DMS153 treated with DMSO at 0.1 percent for 48 hours (cell line): ENCODE results near the gene STIM2.
"Not testable (repeated sequence)": the region's sequence is repeated elsewhere in the genome, so short reads cannot be mapped to it uniquely, and the experiment has no call there.

Source experiments
- DNase-seq: peaks from one replicate; lab custom pipeline; 2025; ENCODE audit not compliant: unreplicated experiment; lab: John Stamatoyannopoulos, UW

STIM2 gene

GRCh38 chr4:26947318-26947717, 86.7 kb downstream of the STIM2 start:
- no peak for DNase-seq

- no peak for DNase-seq
Measured at GRCh38 chr4:26950446-26950845, 89.8 kb downstream of the STIM2 start.

- no peak for DNase-seq
Measured at GRCh38 chr4:26952891-26953290, 92.2 kb downstream of the STIM2 start.

- no peak for DNase-seq
Measured at GRCh38 chr4:26953366-26953765, 92.7 kb downstream of the STIM2 start.

- DNase-seq, result no peak
Measured at GRCh38 chr4:26953770-26954423, 93.3 kb downstream of the STIM2 start.

GRCh38 chr4:26955241-26955640, 94.6 kb downstream of the STIM2 start:
- no peak for DNase-seq

- DNase-seq, result no peak
Measured at GRCh38 chr4:26958925-26959653, 98.4 kb downstream of the STIM2 start.

GRCh38 chr4:26959654-26960047, 99.0 kb downstream of the STIM2 start:
- DNase-seq, result no peak

- no peak for DNase-seq
Measured at GRCh38 chr4:26962720-26963119, 102.1 kb downstream of the STIM2 start.

GRCh38 chr4:26964512-26964911, 103.9 kb downstream of the STIM2 start:
- no peak for DNase-seq

- DNase-seq, result no peak
Measured at GRCh38 chr4:26964994-26965393, 104.4 kb downstream of the STIM2 start.

- DNase-seq, result not testable (repeated sequence)
Measured at GRCh38 chr4:26975464-26976181, 115.0 kb downstream of the STIM2 start.

GRCh38 chr4:26978387-26979053, 117.9 kb downstream of the STIM2 start:
- DNase-seq, result no peak

GRCh38 chr4:26984896-26985295, 124.3 kb downstream of the STIM2 start:
- no peak for DNase-seq

GRCh38 chr4:26985873-26986272, 125.2 kb downstream of the STIM2 start:
- DNase-seq, result no peak

- no peak for DNase-seq
Measured at GRCh38 chr4:26987191-26987590, 126.5 kb downstream of the STIM2 start.

- DNase-seq, result no peak
Measured at GRCh38 chr4:26991057-26991456, 130.4 kb downstream of the STIM2 start.

- no peak for DNase-seq
Measured at GRCh38 chr4:26992657-26993361, 132.2 kb downstream of the STIM2 start.

- no peak for DNase-seq
Measured at GRCh38 chr4:26993539-26993938, 132.9 kb downstream of the STIM2 start.

- DNase-seq, result no peak
Measured at GRCh38 chr4:26993967-26994366, 133.3 kb downstream of the STIM2 start.

GRCh38 chr4:26995316-26995715, 134.7 kb downstream of the STIM2 start:
- DNase-seq, result no peak
